Caco-2 (cell line): ENCODE results near the gene PPP2R2B. TPM values are rescaled to one million over a fixed set of nuclear protein-coding genes. Genes with fewer than 3 reads are reported as not detected.

Source experiments
- BruUV-seq: library from RNA; stranded (reverse); fragments of 400-500 nt; replicated peaks from 2 replicates; lab custom pipeline; 2021; lab: Mats Ljungman, UMichigan
- CTCF ChIA-PET: fragments of 300-600 bp; sonication (Branson Sonifier 250); formaldehyde crosslinking; loops from one replicate; lab custom pipeline; 2022; ENCODE audit warnings: antibody characterized with exemption; lab: Charles Lee
- POLR2A ChIA-PET: fragments of 300-600 bp; sonication (Branson Sonifier 250); formaldehyde crosslinking; loops from one replicate; lab custom pipeline; 2022; ENCODE audit warnings: antibody characterized with exemption; lab: Charles Lee
- DNase-seq, 2 experiments: peaks; one replicate each; pipeline versions ENCODE4 v3.0.0 to v3.0.0-alpha.2; 2020 to 2022
- H3K27me3 ChIP-seq: replicated peaks from 2 replicates; pipeline ENCODE4 v1.6.0; 2011; ENCODE audit warnings: low read length; ENCODE audit not compliant: control insufficient read depth, insufficient read depth
- H3K36me3 ChIP-seq: 2 replicates; pipeline ENCODE4 v1.5.1; 2011; ENCODE audit warnings: low read length; ENCODE audit not compliant: control insufficient read depth, insufficient read depth
- H3K4me1 ChIP-seq: fragments of 250-450 bp; sonication (Bioruptor Pico); 2 replicates; pipeline ENCODE4 v1.5.1; 2020; ENCODE audit warnings: mild to moderate bottlenecking
- H3K4me3 ChIP-seq: 2 replicates; pipeline ENCODE4 v1.5.1; 2011; ENCODE audit warnings: low read depth, mild to moderate bottlenecking, control low read depth, low read length
- H3K9me3 ChIP-seq: fragments of 250-450 bp; sonication (Bioruptor Pico); 2 replicates; pipeline ENCODE4 v1.5.1; 2020; ENCODE audit warnings: mild to moderate bottlenecking, moderate library complexity
- H3K27ac Mint-ChIP-seq: one replicate; pipeline ENCODE4 v1.8.0; 2022; ENCODE audit warnings: mixed read lengths; ENCODE audit not compliant: unreplicated experiment
- H3K27me3 Mint-ChIP-seq: one replicate; pipeline ENCODE4 v1.8.0; 2022; ENCODE audit warnings: mixed read lengths; ENCODE audit not compliant: insufficient read depth, unreplicated experiment
- H3K36me3 Mint-ChIP-seq: one replicate; pipeline ENCODE4 v1.8.0; 2022; ENCODE audit warnings: mild to moderate bottlenecking, mixed read lengths; ENCODE audit not compliant: insufficient read depth, unreplicated experiment
- H3K4me1 Mint-ChIP-seq: one replicate; pipeline ENCODE4 v1.8.0; 2022; ENCODE audit warnings: low read depth, mixed read lengths; ENCODE audit not compliant: unreplicated experiment
- H3K4me3 Mint-ChIP-seq: one replicate; pipeline ENCODE4 v1.8.0; 2022; ENCODE audit warnings: mild to moderate bottlenecking, moderate library complexity, mixed read lengths; ENCODE audit not compliant: unreplicated experiment
- H3K9me3 Mint-ChIP-seq: one replicate; pipeline ENCODE4 v1.8.0; 2022; ENCODE audit warnings: mixed read lengths; ENCODE audit not compliant: unreplicated experiment
- intact Hi-C: fragments of 100-400 bp; cut with micrococcal nuclease; formaldehyde crosslinking; loops from one replicate; pipeline ENCODE4 v1.10.0; 2022; ENCODE audit not compliant: unreplicated experiment
- total RNA-seq: library from RNA; stranded (reverse); gene quantifications from 2 replicates; pipeline ENCODE4 v1.2.3, GENCODE V29; 2022
- TF ChIP-seq, protein P1 (sequence below), 2 experiments: fragments of 200-600 bp in 1 of 2; IDR thresholded peaks; 1 replicate in 1 of 2; 2 replicates in 1 of 2; pipeline versions ENCODE4 v1.5.1 to v1.8.0; 2011 to 2022; ENCODE audit warnings: antibody characterized with exemption in 1 of 2, control low read depth in 1 of 2, inconsistent platforms in 1 of 2, low read depth in 1 of 2, low read length in 1 of 2, mild to moderate bottlenecking in 1 of 2, moderate library complexity in 1 of 2; ENCODE audit not compliant: insufficient read depth in 1 of 2, severe bottlenecking in 1 of 2, unreplicated experiment in 1 of 2

The PPP2R2B gene
- total RNA-seq, 1 experiment from 2014 or later: 9.8 TPM

DNA sequence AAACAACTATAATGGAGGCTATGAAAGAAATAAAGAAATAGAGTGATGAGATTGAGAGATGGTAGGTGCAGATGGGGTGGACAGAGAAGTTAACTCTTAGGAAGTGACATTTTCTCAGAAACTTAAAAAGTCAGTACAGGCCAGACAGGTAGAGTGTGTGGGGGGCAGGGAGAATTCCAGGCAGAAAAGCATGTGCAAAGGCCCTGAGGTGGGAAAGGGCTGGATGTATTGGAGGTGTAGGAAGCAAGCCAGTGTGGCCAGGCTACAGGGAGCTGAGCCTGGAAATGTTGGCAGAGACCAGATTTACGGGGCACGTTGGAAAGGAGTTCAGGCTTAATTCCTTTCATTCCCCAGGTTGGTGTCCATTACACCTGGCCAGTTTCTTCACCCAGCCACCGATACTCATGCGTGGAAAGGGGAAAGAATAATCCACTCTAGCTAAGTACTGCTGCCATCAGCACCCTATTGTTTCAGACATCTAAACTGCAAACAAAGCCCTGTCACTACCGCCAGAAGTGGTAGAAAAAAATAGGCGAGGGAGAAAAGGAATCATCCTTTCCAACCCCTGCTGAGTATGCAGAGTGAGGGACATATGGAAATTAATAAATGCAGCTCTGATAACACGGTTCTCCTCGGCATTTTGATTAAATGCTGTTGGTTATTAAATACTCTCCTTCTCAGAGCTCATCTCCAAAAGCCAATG lies 245.8 kb downstream of the PPP2R2B start:
- H3K9me3 ChIP-seq: no peaks in the 10 kb centered on the region
- H3K36me3 ChIP-seq: no peaks in the 10 kb centered on the region
- no peaks in the 10 kb centered on the region for H3K4me1 Mint-ChIP-seq
- POLR2A ChIA-PET: no interaction called here
- DNase-seq: no peak
- peaks cover 18% of the 10 kb centered on the region for H3K27me3 Mint-ChIP-seq
- H3K27me3 ChIP-seq: no peaks in the 10 kb centered on the region
- no peaks in the 10 kb centered on the region for H3K4me1 ChIP-seq
- intact Hi-C loops: no loop called here
- H3K9me3 Mint-ChIP-seq: no peaks in the 10 kb centered on the region
- H3K36me3 Mint-ChIP-seq: no peaks in the 10 kb centered on the region
- TF ChIP-seq, protein P1, sequence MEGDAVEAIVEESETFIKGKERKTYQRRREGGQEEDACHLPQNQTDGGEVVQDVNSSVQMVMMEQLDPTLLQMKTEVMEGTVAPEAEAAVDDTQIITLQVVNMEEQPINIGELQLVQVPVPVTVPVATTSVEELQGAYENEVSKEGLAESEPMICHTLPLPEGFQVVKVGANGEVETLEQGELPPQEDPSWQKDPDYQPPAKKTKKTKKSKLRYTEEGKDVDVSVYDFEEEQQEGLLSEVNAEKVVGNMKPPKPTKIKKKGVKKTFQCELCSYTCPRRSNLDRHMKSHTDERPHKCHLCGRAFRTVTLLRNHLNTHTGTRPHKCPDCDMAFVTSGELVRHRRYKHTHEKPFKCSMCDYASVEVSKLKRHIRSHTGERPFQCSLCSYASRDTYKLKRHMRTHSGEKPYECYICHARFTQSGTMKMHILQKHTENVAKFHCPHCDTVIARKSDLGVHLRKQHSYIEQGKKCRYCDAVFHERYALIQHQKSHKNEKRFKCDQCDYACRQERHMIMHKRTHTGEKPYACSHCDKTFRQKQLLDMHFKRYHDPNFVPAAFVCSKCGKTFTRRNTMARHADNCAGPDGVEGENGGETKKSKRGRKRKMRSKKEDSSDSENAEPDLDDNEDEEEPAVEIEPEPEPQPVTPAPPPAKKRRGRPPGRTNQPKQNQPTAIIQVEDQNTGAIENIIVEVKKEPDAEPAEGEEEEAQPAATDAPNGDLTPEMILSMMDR (IDR thresholded peaks at IDR 0.05; ENCODE audit: insufficient read depth in 1 of 2, low read depth in 1 of 2, low read length in 1 of 2, severe bottlenecking in 1 of 2, unreplicated experiment in 1 of 2): no peak
- no peak overlapping the region for H3K4me3 ChIP-seq
- no TSS peak for BruUV-seq
- no peak overlapping the region for H3K4me3 Mint-ChIP-seq
- H3K27ac Mint-ChIP-seq: no peak overlapping the region
- CTCF ChIA-PET: no interaction called here

DNA sequence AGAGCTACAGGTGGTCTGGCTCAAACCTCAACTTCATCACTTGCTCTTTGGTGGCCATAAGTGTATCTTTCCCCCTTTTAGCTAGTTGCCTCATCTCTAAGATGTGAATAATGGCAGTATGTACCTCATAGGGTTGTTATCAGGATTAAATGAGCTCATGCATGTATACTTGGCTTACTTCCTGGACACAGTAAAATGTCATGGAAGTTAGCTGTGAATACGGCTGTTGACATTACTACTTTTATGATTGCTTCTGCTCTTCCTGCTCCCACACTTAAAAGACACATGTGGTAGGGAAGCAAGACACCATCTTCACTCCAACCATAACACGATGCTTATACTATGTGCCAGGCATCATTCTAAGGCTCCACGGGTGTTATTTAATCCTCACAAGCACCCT lies 248.1 kb downstream of the PPP2R2B start:
- ChIA-PET POLR2A (no interaction called here), CTCF (no interaction called here)
- Mint-ChIP-seq H3K27me3 (peaks cover 13% of the 10 kb centered on the region), H3K4me3 (no peak overlapping the region), H3K27ac (no peak overlapping the region), H3K36me3 (no peaks in the 10 kb centered on the region), H3K4me1 (no peaks in the 10 kb centered on the region), H3K9me3 (no peaks in the 10 kb centered on the region)
- H3K4me3 ChIP-seq: no peak overlapping the region
- no TSS peak for BruUV-seq
- H3K4me1 ChIP-seq: no peaks in the 10 kb centered on the region
- no peak for DNase-seq
- intact Hi-C loops: no loop called here
- H3K36me3 ChIP-seq: no peaks in the 10 kb centered on the region
- TF ChIP-seq, protein P1 (IDR thresholded peaks at IDR 0.05; ENCODE audit: insufficient read depth in 1 of 2, low read depth in 1 of 2, low read length in 1 of 2, severe bottlenecking in 1 of 2, unreplicated experiment in 1 of 2): no peak
- no peaks in the 10 kb centered on the region for H3K27me3 ChIP-seq
- H3K9me3 ChIP-seq: no peaks in the 10 kb centered on the region

DNA sequence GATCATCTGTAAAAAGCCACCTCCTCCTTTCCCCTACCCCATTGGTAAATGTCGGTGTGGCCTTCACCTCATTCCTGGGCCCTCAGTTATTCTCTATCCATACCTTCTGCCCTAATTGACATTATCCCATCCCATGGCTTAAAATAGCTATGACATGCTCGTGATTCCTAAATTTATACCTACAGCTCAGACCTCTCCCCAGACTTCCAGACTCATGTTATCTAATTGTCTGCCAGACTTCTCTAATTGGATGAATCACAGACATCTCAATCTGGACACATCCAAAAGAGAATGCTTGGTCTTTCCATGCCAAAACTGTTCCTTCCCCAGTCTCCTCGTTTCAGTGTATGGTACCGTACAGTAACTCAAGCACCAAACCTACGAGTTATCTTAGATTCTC lies 249.6 kb downstream of the PPP2R2B start:
- Mint-ChIP-seq H3K36me3 (no peaks in the 10 kb centered on the region), H3K4me3 (no peak overlapping the region), H3K27ac (no peak overlapping the region), H3K9me3 (no peaks in the 10 kb centered on the region), H3K27me3 (peaks cover 13% of the 10 kb centered on the region), H3K4me1 (no peaks in the 10 kb centered on the region)
- Histone ChIP-seq H3K4me3 (no peak overlapping the region), H3K27me3 (no peaks in the 10 kb centered on the region), H3K36me3 (no peaks in the 10 kb centered on the region), H3K4me1 (no peaks in the 10 kb centered on the region), H3K9me3 (no peaks in the 10 kb centered on the region)
- TF ChIP-seq, protein P1 (IDR thresholded peaks at IDR 0.05; ENCODE audit: insufficient read depth in 1 of 2, low read depth in 1 of 2, low read length in 1 of 2, severe bottlenecking in 1 of 2, unreplicated experiment in 1 of 2): no peak
- DNase-seq: no peak
- intact Hi-C loops: no loop called here
- no TSS peak for BruUV-seq
- CTCF ChIA-PET: no interaction called here
- POLR2A ChIA-PET: no interaction called here
